Upper lobe of left lung (tissue), 6 donors: ENCODE results near the gene MATN4. TPM values are rescaled to one million over a fixed set of nuclear protein-coding genes. Genes with fewer than 3 reads are reported as not detected.
A peak's percentile ranks its signal among the peaks of the same experiment; 100 is the strongest.

ENCODE experiments used
- ATAC-seq, 2 donors: fragments of 200-7000 bp; cut with Tn5 transposase; one replicate each; pipeline ENCODE4 v1.9.1; 2022; ENCODE audit warnings: mild to moderate bottlenecking in 2 of 2, moderate library complexity in 2 of 2; ENCODE audit not compliant: low FRiP score in 2 of 2
- DNase-seq, 2 donors: peaks; one replicate each; pipeline ENCODE4 v3.0.0-alpha.2; 2019 to 2020
- H3K27ac ChIP-seq, 4 donors: fragments of 200-600 bp; sonication (generic); one replicate each; pipeline ENCODE4 v1.5.1; 2016 to 2019
- H3K27me3 ChIP-seq, 4 donors: fragments of 200-600 bp; sonication (generic); one replicate each; pipeline ENCODE4 v1.5.1; 2017 to 2019
- H3K36me3 ChIP-seq, 4 donors: fragments of 200-600 bp; sonication (generic); one replicate each; pipeline ENCODE4 v1.5.1; 2016 to 2019
- H3K4me1 ChIP-seq, 4 donors: fragments of 200-600 bp; sonication (generic); one replicate each; pipeline ENCODE4 v1.5.1; 2018 to 2019
- H3K4me3 ChIP-seq, 4 donors: fragments of 200-600 bp; sonication (generic); one replicate each; pipeline ENCODE4 v1.5.1; 2017 to 2019; ENCODE audit warnings: mild to moderate bottlenecking in 2 of 4, moderate library complexity in 1 of 4
- H3K9me3 ChIP-seq, 4 donors: fragments of 200-600 bp; sonication (generic); one replicate each; pipeline ENCODE4 v1.5.1; 2018 to 2019
- CTCF ChIP-seq, 6 experiments: fragments of 450-650 bp in 4 of 6; fragments of 200-600 bp in 2 of 6; sonication (generic) in 2 of 6; IDR thresholded peaks; one replicate each; pipeline ENCODE4 v1.5.1; 2016 to 2019; ENCODE audit warnings: antibody characterized with exemption in 6 of 6
- EP300 ChIP-seq, 4 donors: sonication (generic); formaldehyde crosslinking; IDR thresholded peaks; one replicate each; pipeline ENCODE4 v1.5.1; 2017; ENCODE audit warnings: antibody characterized with exemption in 4 of 4, control low read depth in 2 of 4
- POLR2A ChIP-seq, 4 donors: fragments of 450-650 bp; IDR thresholded peaks; one replicate each; pipeline ENCODE4 v1.5.1; 2016 to 2017; ENCODE audit warnings: antibody characterized with exemption in 4 of 4, mild to moderate bottlenecking in 2 of 4
- POLR2AphosphoS5 ChIP-seq, 2 donors: sonication (generic); formaldehyde crosslinking; IDR thresholded peaks; one replicate each; pipeline ENCODE4 v1.5.1; 2017; ENCODE audit warnings: antibody characterized with exemption in 2 of 2
- WGBS, 2 donors: methylation state at CpG; one replicate each; pipeline ENCODE4 v1.1.5; 2017 to 2018; 5-methylcytosine and 5-hydroxymethylcytosine counted together
- total RNA-seq, 6 donors: library from RNA; depleted of rRNA in 4 of 6; stranded (reverse); fragments of >200 nt in 4 of 6; gene quantifications; one replicate each; pipeline versions ENCODE4 v1.1.0 to v1.2.1, GENCODE V29; 2016 to 2021
- donor health status: DM: no; HTN: no; CAD: no; lungs with moderate emphysema.
- donor health status: DM: no; HTN: yes; CAD: no; lungs with severe emphysema.

The MATN4 gene
- total RNA-seq, 6 donors from 2014 or later: 0.30 to 0.44 TPM; not detected in 4

DNA sequence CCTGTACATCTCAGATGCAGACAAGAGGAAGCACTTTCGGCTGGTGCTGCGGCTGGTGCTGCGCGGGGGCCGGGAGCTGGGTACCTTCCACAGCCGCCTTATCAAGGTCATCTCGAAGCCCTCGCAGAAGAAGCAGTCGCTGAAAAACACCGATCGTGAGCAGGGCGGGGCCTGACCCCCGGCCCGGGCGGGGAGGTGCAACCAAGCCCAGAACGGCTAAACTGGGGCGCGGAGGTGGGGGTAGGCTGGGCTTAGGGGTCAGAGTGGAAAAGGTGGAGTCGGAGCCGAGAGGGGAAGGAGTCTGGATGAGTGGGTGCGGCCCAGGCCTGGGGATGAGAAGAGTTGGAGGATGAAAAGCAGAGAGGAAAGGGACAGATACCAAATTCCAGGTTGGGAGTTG, 4.1 kb upstream of the MATN4 start:
- Histone ChIP-seq H3K36me3 (no peaks in the 10 kb centered on the region), H3K27me3 (peaks cover 0 to 10% (median 5%) of the 10 kb centered on the region in 4 donors), H3K27ac (no peak overlapping the region), H3K4me1 (peaks cover 0 to 20% (median 8%) of the 10 kb centered on the region in 4 donors), H3K4me3 (no peak overlapping the region), H3K9me3 (no peaks in the 10 kb centered on the region)
- no peak for ATAC-seq
- no peak for TF ChIP-seq CTCF (IDR thresholded peaks at IDR 0.05)
- no peak for TF ChIP-seq POLR2A (IDR thresholded peaks at IDR 0.05)
- TF ChIP-seq POLR2AphosphoS5 (IDR thresholded peaks at IDR 0.05): no peak
- no peak for TF ChIP-seq EP300 (IDR thresholded peaks at IDR 0.05)
- DNase-seq: peak in 1 of 2 donors; percentile 78
- 59 to 67% methylated on average over 21 of the region's 21 CpGs for WGBS, 2 donors

GRCh38 chr20:45311589-45312211, 3.6 kb upstream of the MATN4 start:
- TF ChIP-seq POLR2A (IDR thresholded peaks at IDR 0.05) (no peak), EP300 (IDR thresholded peaks at IDR 0.05) (no peak), CTCF (IDR thresholded peaks at IDR 0.05) (peak; percentile 60 to 89 (median 81))
- H3K4me3 ChIP-seq: no peak overlapping the region
- peaks cover 0 to 14% (median 6%) of the 10 kb centered on the region in 4 donors for H3K27me3 ChIP-seq
- no peak overlapping the region for H3K27ac ChIP-seq
- H3K4me1 ChIP-seq: peaks cover 0 to 21% (median 8%) of the 10 kb centered on the region in 4 donors
- H3K36me3 ChIP-seq: no peaks in the 10 kb centered on the region
- 20 to 40% methylated on average over 24 to 45 of the region's 45 CpGs for WGBS, 2 donors
- no peaks in the 10 kb centered on the region for H3K9me3 ChIP-seq
- ATAC-seq (peak; percentile 66 to 78), DNase-seq (peak; percentile 67 to 94)

DNA sequence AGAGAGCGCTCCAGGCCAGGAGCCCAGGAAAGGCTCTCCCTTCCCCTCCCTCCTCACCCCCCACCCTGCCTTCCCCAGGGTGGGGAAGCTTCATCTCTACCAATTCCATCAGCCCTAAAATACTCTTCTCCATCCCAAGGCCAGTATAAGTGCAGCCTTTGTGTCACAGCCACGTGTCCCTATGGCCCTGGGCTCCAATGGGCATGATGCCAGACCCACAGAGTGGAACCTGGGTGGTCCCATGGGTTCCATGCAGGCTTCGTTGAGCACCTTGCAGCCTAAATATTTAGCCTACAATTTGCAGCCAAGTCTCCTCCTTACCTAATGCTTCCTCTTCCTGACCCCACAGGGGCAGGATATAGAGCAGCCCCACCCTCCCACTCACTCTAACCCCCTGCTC, 976 bp upstream of the MATN4 start:
- no peak overlapping the region for H3K4me3 ChIP-seq
- H3K36me3 ChIP-seq: no peaks in the 10 kb centered on the region
- 56 to 90% methylated on average over 2 to 3 of the region's 3 CpGs for WGBS, 2 donors
- H3K4me1 ChIP-seq: peaks cover 0 to 27% (median 9%) of the 10 kb centered on the region in 4 donors
- DNase-seq: no peak
- H3K9me3 ChIP-seq: no peaks in the 10 kb centered on the region
- ATAC-seq: no peak
- peaks cover 0 to 15% (median 4%) of the 10 kb centered on the region in 4 donors for H3K27me3 ChIP-seq
- TF ChIP-seq CTCF (IDR thresholded peaks at IDR 0.05) (no peak), EP300 (IDR thresholded peaks at IDR 0.05) (no peak), POLR2AphosphoS5 (IDR thresholded peaks at IDR 0.05) (no peak), POLR2A (IDR thresholded peaks at IDR 0.05) (no peak)
- no peak overlapping the region for H3K27ac ChIP-seq

GRCh38 chr20:45307076-45307640, 941 bp downstream of the MATN4 start:
- ATAC-seq: no peak
- H3K27me3 ChIP-seq: peaks cover 0 to 15% (median 3%) of the 10 kb centered on the region in 4 donors
- WGBS, 2 donors: 37 to 50% methylated on average over 12 to 16 of the region's 16 CpGs

More at GRCh38 chr20:45307076-45307640, 941 bp downstream of the MATN4 start:
- H3K4me3 ChIP-seq: no peak overlapping the region
- H3K36me3 ChIP-seq: no peaks in the 10 kb centered on the region
- H3K9me3 ChIP-seq: no peaks in the 10 kb centered on the region
- H3K27ac ChIP-seq: no peak overlapping the region
- TF ChIP-seq POLR2AphosphoS5 (IDR thresholded peaks at IDR 0.05) (no peak), CTCF (IDR thresholded peaks at IDR 0.05) (no peak), EP300 (IDR thresholded peaks at IDR 0.05) (no peak), POLR2A (IDR thresholded peaks at IDR 0.05) (no peak)
- peaks cover 0 to 27% (median 9%) of the 10 kb centered on the region in 4 donors for H3K4me1 ChIP-seq
- no peak for DNase-seq
